GM18519 (cell line): ENCODE data around the gene MALL.
"Not testable (repeated sequence)": the region's sequence is repeated elsewhere in the genome, so short reads cannot be mapped to it uniquely, and the experiment has no call there.

Experiments used
- ATAC-seq: cut with Tn5 transposase; IDR thresholded peaks from one replicate; pipeline ENCODE4 v1.9.1; 2021; ENCODE audit warnings: mild to moderate bottlenecking, moderate library complexity; ENCODE audit not compliant: unreplicated experiment, low FRiP score

MALL gene

GRCh38 chr2:110054521-110055407, 60.9 kb downstream of the MALL start:
- not testable (repeated sequence) for ATAC-seq

GRCh38 chr2:110053688-110054087, 61.9 kb downstream of the MALL start:
- not testable (repeated sequence) for ATAC-seq

DNA sequence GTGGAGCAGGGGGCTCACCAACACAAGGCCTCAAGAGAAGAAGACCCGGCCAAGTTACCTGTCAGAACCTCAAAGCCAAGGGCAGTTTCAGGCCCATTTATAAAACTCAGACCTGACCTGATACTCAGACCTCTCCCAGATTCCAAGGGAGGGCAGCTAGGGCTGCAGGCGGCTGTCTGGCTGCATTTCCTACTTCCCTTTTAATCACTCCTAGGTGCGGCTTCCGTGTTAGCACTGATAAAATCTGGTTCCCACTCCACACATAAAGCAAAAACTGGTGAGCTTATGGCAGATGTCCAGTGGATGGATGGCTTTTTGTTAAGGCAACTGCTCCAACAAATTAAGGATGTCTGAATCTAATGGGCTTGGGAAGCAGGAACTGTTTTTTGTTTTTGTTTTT, 63.5 kb downstream of the MALL start:
- ATAC-seq = not testable (repeated sequence)

GRCh38 chr2:110050222-110050621, 65.4 kb downstream of the MALL start:
- ATAC-seq = not testable (repeated sequence)

DNA sequence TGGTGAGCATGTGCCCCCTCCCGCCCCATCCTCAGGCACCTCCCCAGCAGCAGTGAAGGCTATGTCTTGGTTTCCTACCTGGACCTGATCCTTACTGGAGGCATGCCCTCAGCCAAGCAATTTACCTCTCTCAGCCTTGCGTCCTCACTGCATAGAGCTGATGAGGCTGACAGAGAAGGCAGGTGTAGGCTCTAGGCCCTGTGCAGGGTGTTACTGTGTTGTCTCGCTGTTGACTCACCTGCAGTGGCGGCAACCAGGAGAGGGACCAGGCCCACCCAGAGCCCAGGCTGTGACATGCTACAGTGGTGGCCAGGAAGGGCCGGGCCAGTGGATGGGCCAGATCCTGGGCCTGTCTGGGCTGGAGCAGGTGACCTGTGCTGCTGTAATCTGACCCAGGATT, 65.9 kb downstream of the MALL start:
- ATAC-seq = not testable (repeated sequence)

GRCh38 chr2:110048255-110049197, 67.1 kb downstream of the MALL start:
- not testable (repeated sequence) for ATAC-seq

GRCh38 chr2:110047225-110047624, 68.4 kb downstream of the MALL start:
- ATAC-seq = not testable (repeated sequence)

- not testable (repeated sequence) for ATAC-seq
These were observed 73.5 kb downstream of the MALL start for GRCh38 chr2:110041941-110042660.

DNA sequence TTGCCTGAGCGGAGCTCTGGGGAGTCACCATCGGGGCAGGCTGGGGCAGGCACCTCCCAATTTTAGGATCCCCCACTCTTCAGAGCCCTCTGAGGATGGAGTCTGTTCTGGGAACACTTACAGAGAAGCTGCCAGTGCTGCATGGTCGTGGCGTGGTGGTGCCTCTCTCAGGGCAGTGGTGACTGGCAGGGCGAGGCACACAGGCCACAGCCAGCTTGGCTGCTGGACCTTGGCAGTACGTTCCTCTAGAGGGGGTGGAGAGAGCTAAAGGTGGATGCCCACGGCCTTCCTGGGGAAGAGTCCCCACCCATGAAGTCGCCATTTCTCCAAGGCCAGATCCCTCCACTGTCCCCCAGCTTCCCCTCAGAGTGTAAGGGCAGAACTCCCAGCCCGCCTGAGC, 78.3 kb downstream of the MALL start:
- not testable (repeated sequence) for ATAC-seq

GRCh38 chr2:110035384-110035783, 80.2 kb downstream of the MALL start:
- ATAC-seq = not testable (repeated sequence)

DNA sequence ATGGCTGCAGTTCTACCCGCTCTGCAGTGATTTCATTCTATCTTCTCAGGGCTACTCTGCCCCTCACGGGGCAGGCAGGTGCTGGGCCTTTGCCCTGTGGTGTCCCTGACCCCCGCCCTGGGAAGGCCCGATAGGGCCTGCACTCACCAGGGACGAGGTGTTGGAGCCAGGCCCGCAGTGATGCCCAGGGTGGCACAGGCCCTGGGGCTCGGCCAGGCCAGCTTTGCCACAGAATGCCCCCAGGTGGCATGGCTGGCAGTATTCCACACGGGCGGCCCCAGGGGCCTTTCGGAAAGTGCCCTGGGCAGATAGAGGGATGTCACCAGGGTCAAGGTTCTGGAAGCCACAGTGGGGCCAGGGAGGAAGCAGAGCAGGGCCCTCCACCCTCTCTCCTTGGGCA, 80.7 kb downstream of the MALL start:
- not testable (repeated sequence) for ATAC-seq
